ENCODE data around the gene OCIAD1. TPM values are rescaled to one million over a fixed set of nuclear protein-coding genes. Genes with fewer than 3 reads are reported as not detected.

Gene OCIAD1
- total and polyA plus RNA-seq, 2 donors (not counting 1 experiment from before 2014, with no cell fraction given) = 82.3 to 119 TPM

- Histone ChIP-seq H3K4me3 (ENCODE audit: control extremely low read depth in 1 of 5, extremely low read depth in 1 of 5, insufficient read depth in 1 of 5, low read depth in 2 of 5, low read length in 4 of 5) (no peak overlapping the region), H3K79me2 (ENCODE audit: control insufficient read depth, insufficient read depth, low read length) (peaks cover 43% of the 10 kb centered on the region), H4K20me1 (ENCODE audit: control insufficient read depth, insufficient read depth, low read length, poor library complexity, severe bottlenecking) (peaks cover 5% of the 10 kb centered on the region), H3K4me1 (ENCODE audit: control insufficient read depth in 2 of 2, insufficient read depth in 2 of 2, low read length in 2 of 2) (peaks cover 18 to 20% of the 10 kb centered on the region in 2 donors), H3K27ac (ENCODE audit: low read length in 2 of 2) (no peak overlapping the region), H3K36me3 (replicated peaks in 1 of 2; ENCODE audit: control extremely low read depth in 1 of 2, control insufficient read depth in 1 of 2, extremely low read depth in 1 of 2, insufficient read depth in 2 of 2, low read length in 1 of 2) (peaks cover 3 to 31% of the 10 kb centered on the region in 2 experiments), H3K4me2 (replicated peaks; ENCODE audit: low read depth, low read length, poor library complexity, severe bottlenecking) (no peak overlapping the region), H3K9ac (ENCODE audit: low read length) (no peak overlapping the region), H3K9me3 (ENCODE audit: control extremely low read depth in 1 of 3, control insufficient read depth in 2 of 3, insufficient read depth in 1 of 3, low read length in 2 of 3) (no peaks in the 10 kb centered on the region), H3K27me3 (replicated peaks in 1 of 4; ENCODE audit: control extremely low read depth in 1 of 4, control insufficient read depth in 3 of 4, insufficient read depth in 4 of 4, low read length in 3 of 4) (no peaks in the 10 kb centered on the region), H2AFZ (ENCODE audit: insufficient read depth, low read depth, low read length, poor library complexity, severe bottlenecking) (no peak overlapping the region)
- Mint-ChIP-seq H3K27me3 (no peaks in the 10 kb centered on the region), H3K4me3 (peak overlapping the region; percentile 93), H3K9me3 (ENCODE audit: insufficient read depth) (no peaks in the 10 kb centered on the region), H3K4me1 (peaks cover 36% of the 10 kb centered on the region), H3K27ac (no peak overlapping the region)
- DNase-seq (no peak), ATAC-seq (ENCODE audit: low read depth) (no peak)
- TF ChIP-seq CTCF (IDR thresholded peaks at IDR 0.05) = no peak
- TF ChIP-seq EZH2 (IDR thresholded peaks at IDR 0.05; ENCODE audit: borderline replicate concordance, insufficient read depth, low read depth, low read length, poor library complexity, severe bottlenecking) = no peak
- ChIA-PET POLR2A (no interaction called here), CTCF (interaction anchor here (0.6 to 2.0 kb wide), 2 partner anchors 326 to 339 kb away, joined by 4 to 9 read pairs; no protein-coding TSS in a partner anchor)
- 100% methylated on average over 1 of the region's 3 CpGs for WGBS (ENCODE audit: insufficient coverage)
- intact Hi-C loops (cut with micrococcal nuclease) = loop anchor here (5.0 kb wide), 1 partner anchor 222 kb away; no protein-coding TSS in a partner anchor
Measured at GRCh38 chr4:48904541-48905142, 73.8 kb downstream of the OCIAD1 start.

- Histone ChIP-seq H3K4me1 (ENCODE audit: control insufficient read depth in 2 of 2, insufficient read depth in 2 of 2, low read length in 2 of 2) (peaks cover 16 to 20% of the 10 kb centered on the region in 2 donors), H4K20me1 (ENCODE audit: control insufficient read depth, insufficient read depth, low read length, poor library complexity, severe bottlenecking) (peaks cover 5% of the 10 kb centered on the region), H3K9ac (ENCODE audit: low read length) (peak overlapping the region; percentile 85), H3K27ac (ENCODE audit: low read length in 2 of 2) (peak overlapping the region in 1 of 2 donors; percentile 82), H2AFZ (ENCODE audit: insufficient read depth, low read depth, low read length, poor library complexity, severe bottlenecking) (peak overlapping the region; percentile 90), H3K27me3 (replicated peaks in 1 of 4; ENCODE audit: control extremely low read depth in 1 of 4, control insufficient read depth in 3 of 4, insufficient read depth in 4 of 4, low read length in 3 of 4) (no peaks in the 10 kb centered on the region), H3K4me3 (ENCODE audit: control extremely low read depth in 1 of 5, extremely low read depth in 1 of 5, insufficient read depth in 1 of 5, low read depth in 2 of 5, low read length in 4 of 5) (peak overlapping the region; percentile 36 to 80 (median 71)), H3K9me3 (ENCODE audit: control extremely low read depth in 1 of 3, control insufficient read depth in 2 of 3, insufficient read depth in 1 of 3, low read length in 2 of 3) (no peaks in the 10 kb centered on the region), H3K36me3 (replicated peaks in 1 of 2; ENCODE audit: control extremely low read depth in 1 of 2, control insufficient read depth in 1 of 2, extremely low read depth in 1 of 2, insufficient read depth in 2 of 2, low read length in 1 of 2) (peaks cover 3 to 31% of the 10 kb centered on the region in 2 experiments), H3K4me2 (replicated peaks; ENCODE audit: low read depth, low read length, poor library complexity, severe bottlenecking) (peak overlapping the region; percentile 87), H3K79me2 (ENCODE audit: control insufficient read depth, insufficient read depth, low read length) (peaks cover 43% of the 10 kb centered on the region)
- POLR2A ChIA-PET = interaction anchor here (1.1 kb wide), 1 partner anchor 125 kb away, joined by 3 read pairs; the partner anchor contains the start of gene FRYL
- ATAC-seq (ENCODE audit: low read depth) = no peak
- 100% methylated on average over 4 of the region's 9 CpGs for WGBS (ENCODE audit: insufficient coverage)
- CTCF ChIA-PET = interaction anchor here (4.4 kb wide), 1 partner anchor 327 kb away, joined by 42 read pairs; no protein-coding TSS in a partner anchor
- no peak for TF ChIP-seq CTCF (IDR thresholded peaks at IDR 0.05)
- TF ChIP-seq EZH2 (IDR thresholded peaks at IDR 0.05; ENCODE audit: borderline replicate concordance, insufficient read depth, low read depth, low read length, poor library complexity, severe bottlenecking) = no peak
- peaks cover 29% of the 10 kb centered on the region for H3K4me1 Mint-ChIP-seq
- H3K4me3 Mint-ChIP-seq = peak overlapping the region; percentile 93
- intact Hi-C loops (cut with micrococcal nuclease) = loop anchor here (1.0 to 5.0 kb wide), 4 partner anchors 74 to 327 kb away; partner anchors contain the start of genes FRYL and OCIAD1
- H3K27me3 Mint-ChIP-seq = no peaks in the 10 kb centered on the region
- DNase-seq = no peak
- no peaks in the 10 kb centered on the region for H3K9me3 Mint-ChIP-seq (ENCODE audit: insufficient read depth)
- H3K27ac Mint-ChIP-seq = peak overlapping the region; percentile 80
Measured at GRCh38 chr4:48905363-48906015, 74.6 kb downstream of the OCIAD1 start.

All from B cell (primary cell).